Activated naive CD4-positive, alpha-beta T cell treated with anti-CD3 and anti-CD28 coated beads, Interleukin-2, amount 50 U/mL, for 72 hours (primary cell): ENCODE data around the gene KRTAP4-8. TPM values are rescaled to one million over a fixed set of nuclear protein-coding genes. Genes with fewer than 3 reads are reported as not detected.
"Not testable (repeated sequence)": the region's sequence is repeated elsewhere in the genome, so short reads cannot be mapped to it uniquely, and the experiment has no call there.

Experiments used
- ATAC-seq, 2 donors: fragments of 150-1000 bp; cut with Tn5 transposase; 2 replicates each; pipeline ENCODE4 v1.10.0; 2021; ENCODE audit warnings: mild to moderate bottlenecking in 2 of 2, moderate library complexity in 2 of 2
- DNase-seq, 2 donors: peaks; one replicate each; pipeline ENCODE4 v3.0.0; 2021 to 2022; ENCODE audit warnings: low spot score in 2 of 2
- H3K27ac Mint-ChIP-seq, 2 donors: one replicate each; pipeline ENCODE4 v1.8.0; 2022; ENCODE audit warnings: mild to moderate bottlenecking in 2 of 2, mixed read lengths in 2 of 2
- H3K36me3 Mint-ChIP-seq, 2 donors: one replicate each; pipeline ENCODE4 v1.8.0; 2022; ENCODE audit warnings: mixed read lengths in 2 of 2
- H3K9me3 Mint-ChIP-seq, 2 donors: one replicate each; pipeline ENCODE4 v1.8.0; 2022; ENCODE audit warnings: mixed read lengths in 2 of 2
- total RNA-seq, 2 donors: library from RNA; stranded (reverse); gene quantifications; one replicate each; pipeline ENCODE4 v1.2.3, GENCODE V29; 2022

The KRTAP4-8 gene
- total RNA-seq, 2 donors from 2014 or later, result not detected

DNA sequence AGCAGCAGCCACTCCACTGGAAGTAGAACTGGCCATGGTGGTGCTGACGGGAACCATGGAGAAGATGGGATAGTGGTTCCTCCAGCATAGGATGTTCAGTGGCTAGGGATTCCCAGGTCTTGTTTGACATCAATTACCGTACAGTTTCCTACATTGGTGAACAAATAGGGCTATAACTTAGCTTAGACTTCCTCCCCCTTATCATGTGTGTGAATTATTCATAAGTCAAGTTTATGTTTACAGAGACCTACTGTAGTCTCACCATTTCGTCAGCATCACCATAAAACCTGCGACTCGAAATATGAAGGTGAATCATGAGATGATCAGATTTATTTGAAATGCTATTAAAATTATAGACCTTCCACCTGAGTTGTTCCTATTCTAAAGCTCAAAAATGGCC lies 39.2 kb downstream of the KRTAP4-8 start:
- no peak for ATAC-seq
- DNase-seq, result no peak
- Mint-ChIP-seq H3K9me3 (peaks cover 3 to 5% of the 10 kb centered on the region in 2 donors), H3K27ac (no peak overlapping the region), H3K36me3 (peaks cover 0 to 4% of the 10 kb centered on the region in 2 donors)

DNA sequence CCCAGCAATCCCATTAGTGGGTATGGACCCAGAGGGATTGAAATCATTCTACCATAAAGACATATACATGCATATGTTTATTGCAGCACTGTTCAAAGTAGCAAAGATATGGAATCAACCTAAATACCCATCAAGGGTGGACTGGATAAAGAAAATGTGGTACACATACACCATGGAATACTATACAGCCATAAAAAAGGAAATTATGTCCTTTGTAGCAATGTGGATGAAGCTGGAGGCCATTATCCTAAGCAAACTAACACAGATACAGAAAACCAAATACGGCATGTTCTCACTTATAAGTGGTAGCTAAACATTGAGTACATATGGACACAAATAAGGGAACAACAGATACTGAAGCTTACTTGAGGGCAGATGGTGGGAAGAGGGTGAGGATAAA lies 40.4 kb downstream of the KRTAP4-8 start:
- Mint-ChIP-seq H3K9me3 (peaks cover 3 to 8% of the 10 kb centered on the region in 2 donors), H3K36me3 (peaks cover 0 to 4% of the 10 kb centered on the region in 2 donors), H3K27ac (no peak overlapping the region)
- ATAC-seq, result no peak
- no peak for DNase-seq

DNA sequence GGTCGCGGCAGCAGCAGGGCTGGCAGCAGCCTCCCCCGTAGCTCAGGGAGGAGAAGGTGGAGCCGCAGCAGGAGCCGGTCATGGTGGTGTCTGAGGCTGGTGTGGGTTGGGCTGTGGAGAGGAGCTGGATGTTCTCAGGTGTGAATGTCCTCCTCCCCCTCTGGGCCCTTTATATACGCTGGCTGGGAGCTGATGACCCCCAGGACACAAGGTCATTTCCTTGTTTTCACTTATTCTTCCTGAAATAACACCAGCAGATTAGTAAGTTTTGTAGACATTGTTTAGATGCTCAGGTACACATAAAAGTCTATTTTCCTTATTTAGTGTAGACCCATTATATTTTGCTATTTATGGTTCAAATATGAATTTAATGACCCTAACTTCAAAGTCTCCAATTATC lies 42.8 kb downstream of the KRTAP4-8 start, which contains the start of gene KRTAP2-2:
TSS of gene KRTAP2-2 (minus strand) at position 101 of the 400 bp plus-strand sequence. CDS start at position 82, 19 bp downstream.
- not testable (repeated sequence) for H3K9me3 Mint-ChIP-seq, DNase-seq, H3K27ac Mint-ChIP-seq, H3K36me3 Mint-ChIP-seq, ATAC-seq

DNA sequence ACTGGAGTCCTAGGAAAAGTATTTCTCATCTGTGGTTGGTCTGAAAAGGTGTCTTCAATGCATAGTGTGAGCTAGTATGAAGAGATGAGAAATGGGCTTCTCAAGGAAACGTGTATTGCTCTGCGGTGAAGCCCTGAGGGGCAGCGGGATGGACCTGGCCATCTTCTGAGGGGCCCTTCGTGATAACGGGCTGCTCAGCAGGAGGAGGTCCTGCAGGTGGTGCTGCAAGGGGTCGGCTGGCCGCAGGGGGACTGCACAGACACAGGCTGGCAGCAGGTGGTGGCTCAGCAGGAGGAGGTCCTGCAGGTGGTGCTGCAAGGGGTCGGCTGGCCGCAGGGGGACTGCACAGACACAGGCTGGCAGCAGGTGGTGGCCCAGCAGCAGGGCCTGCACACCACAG lies 43.4 kb downstream of the KRTAP4-8 start:
- H3K27ac Mint-ChIP-seq, H3K36me3 Mint-ChIP-seq: not testable (repeated sequence)

DNA sequence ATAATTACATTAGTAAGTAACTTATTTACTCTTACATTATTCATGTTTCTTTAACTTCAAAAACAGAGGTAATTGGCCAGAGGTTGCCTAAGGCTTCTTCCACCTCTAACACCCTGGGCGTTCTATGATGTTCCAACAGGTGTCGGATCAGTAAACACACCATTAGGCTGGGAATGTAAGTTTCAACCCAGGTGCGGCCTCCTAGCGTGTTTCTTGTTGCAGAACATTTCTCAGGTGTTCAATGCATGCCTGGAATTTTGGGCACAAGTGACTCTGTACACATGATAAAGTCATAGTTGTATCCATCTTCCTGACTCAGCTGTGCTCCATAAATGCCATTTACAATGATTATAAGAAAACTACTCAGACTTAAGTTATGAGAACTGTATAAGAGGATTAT lies 43.9 kb downstream of the KRTAP4-8 start:
- DNase-seq (no peak), ATAC-seq (no peak)
- Mint-ChIP-seq H3K9me3 (peaks cover 3 to 8% of the 10 kb centered on the region in 2 donors), H3K36me3 (peaks cover 0 to 4% of the 10 kb centered on the region in 2 donors), H3K27ac (no peak overlapping the region)

More for the DNA sequence above, 43.4 kb downstream of the KRTAP4-8 start:
- not testable (repeated sequence) for ATAC-seq, H3K9me3 Mint-ChIP-seq, DNase-seq

DNA sequence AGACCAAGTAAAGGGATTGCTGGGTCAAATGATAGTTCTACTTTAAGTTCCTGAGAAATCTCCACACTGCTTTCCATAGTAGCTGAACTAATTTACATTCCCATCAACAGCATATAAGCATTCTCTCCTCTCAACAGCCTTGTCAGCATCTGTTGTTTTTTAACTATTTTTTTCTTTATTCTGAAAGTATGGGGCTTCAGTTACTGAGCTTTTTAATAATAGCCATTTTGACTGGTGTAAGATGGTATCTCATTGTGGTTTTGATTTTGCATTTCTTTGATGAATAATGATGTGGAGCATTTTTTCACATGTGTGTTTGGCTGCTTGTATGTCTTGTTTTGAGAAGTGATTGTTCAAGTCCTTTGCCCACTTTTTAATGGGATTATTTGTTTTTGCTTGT lies 45.4 kb downstream of the KRTAP4-8 start:
- peaks cover 0 to 2% of the 10 kb centered on the region in 2 donors for H3K36me3 Mint-ChIP-seq
- peaks cover 1 to 6% of the 10 kb centered on the region in 2 donors for H3K9me3 Mint-ChIP-seq
- ATAC-seq, result no peak
- no peak overlapping the region for H3K27ac Mint-ChIP-seq
- DNase-seq, result no peak

DNA sequence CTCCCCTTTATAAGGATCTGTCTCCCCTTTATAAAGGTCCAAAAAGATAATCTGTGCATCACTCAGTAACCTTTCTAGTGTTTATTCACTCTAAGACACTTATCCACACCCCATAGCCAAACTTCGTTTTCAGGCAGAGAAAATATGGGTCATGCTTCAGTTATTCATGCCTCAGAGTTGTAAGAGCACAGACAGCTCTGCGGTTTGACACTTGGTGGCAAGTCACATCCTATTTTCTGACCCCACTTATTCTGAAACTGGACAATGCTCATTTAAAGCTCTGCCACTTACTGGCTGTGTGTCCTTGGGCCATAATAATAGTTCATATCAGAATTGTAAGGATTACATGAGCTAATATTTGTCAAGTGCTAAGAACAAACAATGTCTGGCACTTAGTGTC lies 48.8 kb downstream of the KRTAP4-8 start:
- Mint-ChIP-seq H3K9me3 (peaks cover 1 to 3% of the 10 kb centered on the region in 2 donors), H3K27ac (no peak overlapping the region), H3K36me3 (no peaks in the 10 kb centered on the region)
- no peak for ATAC-seq
- no peak for DNase-seq

DNA sequence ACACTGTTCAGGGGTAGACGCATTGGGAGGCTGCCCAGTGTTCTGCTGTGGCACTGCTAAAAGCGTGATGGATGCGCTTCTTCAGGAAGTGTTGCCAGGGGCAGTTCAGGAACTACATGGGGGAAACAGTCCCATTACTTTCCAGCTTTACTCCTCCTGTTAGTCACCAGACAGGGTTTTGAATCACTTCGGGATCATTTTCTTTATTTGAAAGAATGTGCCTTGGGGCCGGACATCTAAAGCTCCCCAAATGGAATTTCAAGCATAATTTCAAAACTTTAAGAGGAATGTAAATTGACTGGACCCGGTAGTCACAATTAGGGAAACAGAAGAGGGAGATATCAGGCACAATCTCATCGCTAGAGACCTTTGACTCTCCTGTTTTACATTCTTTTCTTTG lies 49.5 kb downstream of the KRTAP4-8 start:
- ATAC-seq (no peak), DNase-seq (no peak)
- peaks cover 2 to 8% of the 10 kb centered on the region in 2 donors for H3K9me3 Mint-ChIP-seq
- no peaks in the 10 kb centered on the region for H3K36me3 Mint-ChIP-seq
- H3K27ac Mint-ChIP-seq, result no peak overlapping the region

Other genes with a start within 250 kb of the KRTAP4-8 start
- not detected for gene KRT12, start 230.9 kb downstream of the KRTAP4-8 start, total RNA-seq
- not detected for gene KRT20, start 212.9 kb downstream of the KRTAP4-8 start, total RNA-seq
- not detected for gene KRT23, start 160.5 kb downstream of the KRTAP4-8 start, total RNA-seq
- not detected for gene KRT39, start 131.2 kb downstream of the KRTAP4-8 start, total RNA-seq
- not detected for gene KRT40, start 113.8 kb downstream of the KRTAP4-8 start, total RNA-seq
- gene KRTAP3-3, start 104.0 kb downstream of the KRTAP4-8 start, total RNA-seq, result not detected
- not detected for gene KRTAP3-2, start 98.2 kb downstream of the KRTAP4-8 start, total RNA-seq
- not detected for gene KRTAP3-1, start 89.0 kb downstream of the KRTAP4-8 start, total RNA-seq
- not detected for gene KRTAP1-5, start 70.9 kb downstream of the KRTAP4-8 start, total RNA-seq
- not detected for gene KRTAP1-4, start 67.9 kb downstream of the KRTAP4-8 start, total RNA-seq
- gene KRTAP1-3, start 63.3 kb downstream of the KRTAP4-8 start, total RNA-seq, result not detected
- gene KRTAP1-1, start 56.7 kb downstream of the KRTAP4-8 start, total RNA-seq, result not detected
- not detected for gene KRTAP2-1, start 50.8 kb downstream of the KRTAP4-8 start, total RNA-seq
- gene KRTAP2-2, start 42.9 kb downstream of the KRTAP4-8 start, total RNA-seq, result not detected
- not detected for gene KRTAP2-3, start 38.0 kb downstream of the KRTAP4-8 start, total RNA-seq
- not detected for gene KRTAP2-4, start 32.3 kb downstream of the KRTAP4-8 start, total RNA-seq
- not detected for gene KRTAP4-7, start 14.0 kb downstream of the KRTAP4-8 start, total RNA-seq
- not detected for gene KRTAP4-16, start 4.1 kb upstream of the KRTAP4-8 start, total RNA-seq
- gene KRTAP4-9, start 7.2 kb upstream of the KRTAP4-8 start, total RNA-seq, result not detected
- not detected for gene KRTAP4-11, start 20.2 kb upstream of the KRTAP4-8 start, total RNA-seq
- gene KRTAP4-12, start 26.0 kb upstream of the KRTAP4-8 start, total RNA-seq, result not detected
- gene KRTAP4-6, start 42.4 kb upstream of the KRTAP4-8 start, total RNA-seq, result not detected
- not detected for gene KRTAP4-5, start 51.7 kb upstream of the KRTAP4-8 start, total RNA-seq
- not detected for gene KRTAP4-4, start 62.6 kb upstream of the KRTAP4-8 start, total RNA-seq
- gene KRTAP4-3, start 70.1 kb upstream of the KRTAP4-8 start, total RNA-seq, result not detected
- not detected for gene KRTAP4-2, start 80.1 kb upstream of the KRTAP4-8 start, total RNA-seq
- gene KRTAP4-1, start 86.8 kb upstream of the KRTAP4-8 start, total RNA-seq, result not detected
- gene KRTAP9-1, start 91.7 kb upstream of the KRTAP4-8 start, total RNA-seq, result not detected
- not detected for gene KRTAP9-2, start 128.5 kb upstream of the KRTAP4-8 start, total RNA-seq
- gene KRTAP9-3, start 134.3 kb upstream of the KRTAP4-8 start, total RNA-seq, result not detected
- not detected for gene KRTAP9-8, start 139.9 kb upstream of the KRTAP4-8 start, total RNA-seq
- not detected for gene KRTAP9-4, start 151.5 kb upstream of the KRTAP4-8 start, total RNA-seq
- gene KRTAP9-9, start 157.2 kb upstream of the KRTAP4-8 start, total RNA-seq, result not detected
- not detected for gene KRTAP9-6, start 167.2 kb upstream of the KRTAP4-8 start, total RNA-seq
- gene KRTAP9-7, start 177.6 kb upstream of the KRTAP4-8 start, total RNA-seq, result not detected
- gene KRTAP29-1, start 204.7 kb upstream of the KRTAP4-8 start, total RNA-seq, result not detected
- gene KRTAP16-1, start 211.2 kb upstream of the KRTAP4-8 start, total RNA-seq, result not detected
- not detected for gene KRTAP17-1, start 217.6 kb upstream of the KRTAP4-8 start, total RNA-seq